ENCODE measurements around the gene RAB11B.
A peak's percentile ranks its signal among the peaks of the same experiment; 100 is the strongest.
"Not testable (repeated sequence)": the region's sequence is repeated elsewhere in the genome, so short reads cannot be mapped to it uniquely, and the experiment has no call there.

Gene RAB11B

DNA sequence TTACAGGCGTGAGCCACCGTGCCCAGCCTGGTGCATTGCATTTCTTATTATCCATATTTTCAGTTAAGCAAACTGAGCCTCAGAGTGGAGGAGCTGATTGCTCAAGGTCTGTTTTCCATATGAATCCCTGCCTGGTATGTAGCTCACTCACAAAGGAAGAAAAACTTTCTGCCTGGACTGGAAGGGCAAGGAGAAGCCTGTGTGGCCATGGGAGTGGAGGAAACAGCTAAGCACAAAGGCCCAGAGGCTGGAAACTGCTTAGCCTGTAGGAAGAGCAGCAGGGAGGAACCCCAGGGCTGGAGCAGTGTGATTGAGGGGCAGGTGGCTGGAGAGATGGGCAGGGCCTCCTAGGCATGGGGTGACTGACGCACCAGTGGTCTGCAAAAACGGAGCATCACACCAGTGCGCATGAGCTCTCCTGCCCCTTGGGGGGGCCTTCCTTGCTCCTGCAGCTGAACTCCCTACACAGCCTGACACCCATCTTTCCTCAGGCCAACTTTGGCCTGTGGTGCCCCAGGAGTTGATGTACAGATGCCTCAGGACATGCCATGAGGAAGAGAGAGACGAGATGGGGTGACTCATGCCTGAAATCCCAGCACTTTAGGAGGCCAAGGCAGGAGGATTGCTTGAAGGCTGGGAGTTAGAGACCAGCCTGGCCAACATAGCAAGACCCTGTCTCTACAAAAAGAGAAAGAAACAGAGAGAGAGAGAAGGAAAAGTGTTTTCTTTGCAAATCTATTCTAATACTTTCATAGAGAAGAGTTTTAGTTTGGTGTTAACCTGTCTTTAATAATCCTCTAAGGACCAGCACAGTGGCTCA lies 51.8 kb downstream of the RAB11B start:
- no peak for DNase-seq

DNA sequence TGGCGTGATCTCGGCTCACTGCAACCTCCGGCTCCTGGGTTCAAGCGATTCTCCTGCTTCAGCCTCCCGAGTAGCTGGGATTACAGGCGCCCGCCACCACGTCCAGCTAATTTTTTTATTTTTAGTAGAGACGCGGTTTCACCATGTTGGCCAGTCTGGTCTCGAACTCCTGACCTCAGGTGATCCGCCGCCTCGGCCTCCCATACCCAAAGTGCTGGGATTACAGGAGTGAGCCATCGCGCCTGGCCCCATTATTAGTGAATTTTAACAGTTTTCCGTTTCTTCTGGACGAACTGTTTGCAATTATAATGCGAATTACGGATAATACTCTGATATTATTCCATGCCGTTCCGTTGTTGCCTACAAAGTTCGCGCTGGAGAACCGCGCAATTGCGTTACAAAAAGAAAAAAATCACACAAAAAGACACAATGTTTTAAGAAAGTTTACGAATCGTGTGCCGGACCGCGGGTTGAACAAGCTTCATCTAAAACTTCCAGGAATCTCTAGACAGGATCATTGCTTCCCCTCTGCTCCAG lies 54.0 kb downstream of the RAB11B start:
- DNase-seq: not testable (repeated sequence)

DNA sequence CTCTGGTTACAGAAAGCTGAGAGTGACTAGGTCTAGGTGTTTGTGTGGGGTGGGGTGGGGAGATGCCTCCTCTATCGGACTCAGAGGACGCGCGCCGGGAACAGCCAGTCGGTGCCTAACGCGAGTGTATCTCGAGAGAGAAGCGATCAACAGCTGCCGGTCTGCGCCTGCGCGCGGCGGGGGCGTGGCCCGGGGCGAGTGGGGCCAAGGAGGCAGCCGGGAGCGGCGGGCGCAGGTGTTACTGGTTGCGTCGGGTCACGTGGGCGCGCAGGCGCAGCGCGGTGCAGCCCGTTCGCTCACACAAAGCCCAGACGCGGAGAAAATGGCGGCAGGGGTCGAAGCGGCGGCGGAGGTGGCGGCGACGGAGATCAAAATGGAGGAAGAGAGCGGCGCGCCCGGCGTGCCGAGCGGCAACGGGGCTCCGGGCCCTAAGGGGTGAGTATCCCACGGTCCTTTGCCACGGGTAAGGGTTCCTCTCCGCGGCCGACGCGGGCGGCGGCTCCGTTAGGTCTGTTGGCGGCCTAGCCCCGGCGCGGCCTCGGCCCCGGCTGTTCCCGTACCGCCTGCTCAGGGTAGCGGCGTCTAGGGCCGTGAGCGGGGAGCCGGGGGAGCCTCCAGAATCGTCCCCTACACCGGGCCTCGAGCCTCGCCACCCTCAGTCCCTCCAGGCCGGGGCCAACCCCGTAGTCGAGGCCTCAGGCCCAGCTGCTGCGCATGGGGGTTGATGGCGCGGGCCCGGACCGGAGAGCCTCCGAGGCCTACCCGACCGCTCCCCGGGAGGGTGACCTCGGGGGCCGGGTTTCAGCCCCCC lies 54.7 kb downstream of the RAB11B start, which contains the start of gene HNRNPM:
TSS of gene HNRNPM (plus strand) at position 299 of the 811 bp plus-strand sequence. CDS start at position 323, 24 bp downstream.
- peak; percentile 96 for DNase-seq

DNA sequence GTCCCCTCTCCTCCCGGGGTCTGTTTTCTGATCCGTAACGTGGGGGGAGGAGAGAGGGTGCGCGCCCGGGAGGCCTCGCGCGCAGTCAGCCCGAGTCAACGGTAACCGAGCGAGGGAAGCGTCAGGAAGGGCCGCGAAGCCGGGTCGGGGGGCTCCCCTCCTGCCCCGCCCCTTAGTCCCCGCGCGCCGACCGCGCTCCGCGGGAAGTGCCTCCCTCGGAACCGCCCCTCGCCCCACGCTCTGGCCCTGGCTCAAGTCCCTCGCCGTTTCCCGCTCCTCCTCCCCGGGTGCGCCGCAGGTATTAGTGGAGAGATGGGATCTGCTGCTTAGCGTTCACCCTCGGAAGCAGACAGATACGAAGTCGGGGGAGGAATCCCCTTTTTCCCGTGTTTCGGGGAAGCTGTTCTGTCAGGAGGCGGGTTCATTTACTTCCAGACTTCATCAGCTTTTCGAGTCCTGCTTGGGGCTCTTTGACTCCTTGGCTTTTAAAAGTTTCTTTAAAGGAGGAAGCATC lies 55.4 kb downstream of the RAB11B start:
- peak; percentile 51 for DNase-seq

DNA sequence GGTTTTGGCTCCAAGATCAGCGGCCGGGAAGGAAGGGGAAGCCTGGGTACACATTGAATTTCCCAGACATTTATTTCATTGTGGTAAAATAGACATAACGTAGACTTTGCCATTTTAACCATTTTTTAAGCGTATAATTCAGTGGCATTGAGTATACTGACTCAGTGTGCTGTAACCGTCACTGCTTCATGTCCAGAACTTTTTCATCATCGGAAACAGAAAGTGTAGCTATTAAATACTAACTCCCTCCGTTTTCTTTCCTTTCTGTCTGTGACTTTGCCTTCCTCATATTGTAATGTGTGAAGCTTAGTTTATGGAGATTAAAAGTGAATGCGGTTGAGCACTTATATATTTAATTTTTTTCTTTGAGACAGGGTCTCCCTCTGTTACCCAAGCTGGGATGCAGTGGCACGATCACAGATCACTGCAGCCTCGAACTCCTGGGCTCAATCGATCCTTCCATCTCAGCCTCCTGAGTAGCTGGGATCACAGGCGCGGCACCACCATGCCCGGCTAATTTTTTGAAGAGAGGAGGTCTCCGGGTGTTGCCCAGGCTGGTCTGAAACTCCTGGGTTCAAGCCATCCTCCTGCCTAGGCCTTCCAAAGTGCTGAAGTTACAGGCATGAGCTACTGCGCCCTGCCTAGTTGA lies 56.0 kb downstream of the RAB11B start:
- DNase-seq: no peak

DNA sequence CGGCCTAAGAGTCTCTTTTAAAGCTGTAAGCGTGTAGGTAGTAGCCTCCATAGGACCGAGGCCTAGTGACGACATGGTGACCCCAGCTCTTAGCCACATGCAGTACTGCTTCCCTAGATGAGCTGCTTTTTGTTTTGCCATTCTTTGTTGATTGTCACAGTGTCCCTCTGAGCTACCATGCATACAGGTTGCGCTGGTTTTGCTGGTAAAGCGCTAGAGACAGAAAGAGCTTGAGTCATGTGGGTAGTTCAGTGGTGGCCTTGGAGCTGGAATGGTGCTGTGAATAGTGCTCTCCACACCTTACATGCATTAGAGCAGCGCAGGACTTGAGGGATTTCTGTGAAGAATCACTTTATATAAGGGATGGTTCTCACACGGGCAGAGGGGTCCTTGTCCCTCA lies 59.7 kb downstream of the RAB11B start:
- no peak for DNase-seq

DNA sequence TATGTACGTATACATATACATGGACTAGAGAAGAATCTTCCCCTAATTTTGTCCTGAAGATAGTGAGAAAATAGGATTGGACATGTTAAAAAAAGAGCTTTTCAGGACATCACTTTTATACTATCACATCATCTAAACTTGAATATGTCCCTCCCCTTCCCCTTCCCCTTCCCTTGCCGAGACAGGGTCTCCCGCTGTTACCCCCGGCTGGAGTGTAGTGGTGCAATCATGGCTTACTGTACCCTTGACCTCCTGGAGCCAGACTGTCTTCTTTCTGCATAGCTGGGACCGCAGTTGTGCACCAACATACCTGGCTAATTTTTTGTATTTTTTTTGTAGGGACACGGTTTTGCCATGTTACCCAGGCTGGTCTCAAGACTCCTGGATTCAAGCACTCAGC lies 61.2 kb downstream of the RAB11B start:
- DNase-seq: no peak

DNA sequence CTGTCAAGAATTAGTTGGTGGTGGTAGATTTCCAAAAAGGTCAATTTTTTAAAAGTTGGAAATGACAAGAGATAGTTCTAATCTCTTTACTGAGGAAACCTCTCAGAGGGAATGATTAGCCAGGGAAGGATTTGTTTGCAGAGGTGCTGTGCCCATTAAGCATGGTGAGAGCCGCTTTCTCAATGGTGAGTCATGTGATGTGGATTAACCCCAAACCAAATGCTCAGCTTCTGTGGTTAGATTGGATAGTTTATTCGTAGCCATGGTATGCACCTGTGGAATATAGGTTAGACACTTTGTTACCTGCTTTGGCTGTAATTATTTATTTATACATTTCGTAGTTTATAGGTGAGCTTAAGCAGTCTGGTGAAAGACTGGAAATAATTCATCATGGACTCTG lies 61.7 kb downstream of the RAB11B start:
- DNase-seq: no peak

DNA sequence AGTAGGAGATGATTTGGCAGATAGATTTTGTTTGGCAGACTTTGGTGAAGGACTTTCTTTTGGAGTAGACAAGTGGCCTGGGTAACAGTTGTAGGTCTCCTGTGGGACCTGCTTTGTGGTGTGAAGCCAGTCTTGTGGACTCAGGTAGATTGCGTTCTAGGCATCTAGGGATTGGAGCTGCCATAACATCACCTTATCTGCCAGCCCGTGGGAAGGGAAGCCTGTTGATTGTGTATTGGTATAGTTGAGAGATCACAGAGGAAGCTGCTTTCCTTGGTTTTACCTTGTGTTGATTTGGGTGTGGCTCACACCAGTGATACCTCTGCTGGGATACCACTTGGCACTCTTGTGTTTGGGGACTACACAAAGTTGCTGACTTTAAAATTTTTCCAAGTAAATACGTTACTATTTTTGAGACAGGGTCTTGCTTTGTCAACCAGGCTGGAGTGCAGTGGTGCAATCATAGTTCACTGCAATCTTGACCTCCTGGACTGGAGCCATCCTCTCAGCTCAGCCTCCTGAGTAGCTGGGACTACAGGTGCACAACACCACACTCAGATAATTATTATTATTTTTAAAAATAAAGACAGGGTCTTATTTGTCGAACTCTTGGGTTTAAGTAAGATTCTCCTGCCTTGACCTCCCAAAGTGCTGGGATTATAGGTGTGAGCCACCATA lies 62.4 kb downstream of the RAB11B start:
- no peak for DNase-seq

DNA sequence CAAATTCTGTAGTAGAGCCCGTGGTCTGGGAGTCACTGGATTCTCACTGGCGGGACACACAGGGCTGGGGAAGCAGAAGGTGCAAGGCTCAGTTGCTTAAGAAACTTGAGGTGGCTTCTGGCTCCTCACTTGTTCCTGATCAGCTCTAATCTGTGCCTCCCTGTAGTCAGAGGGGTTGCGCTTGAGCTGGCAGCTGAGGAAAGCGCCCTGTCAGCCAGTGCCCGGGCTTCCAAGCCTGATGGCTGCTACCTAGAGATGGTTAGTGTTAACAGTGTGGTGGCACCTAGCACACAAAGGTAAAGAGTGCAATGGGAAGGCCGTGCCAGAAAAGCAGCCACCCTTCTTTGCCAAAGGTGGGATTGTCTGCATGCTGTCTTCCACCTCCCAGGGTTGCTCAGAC lies 63.5 kb downstream of the RAB11B start:
- DNase-seq: no peak
